Activated CD4-positive, alpha-beta T cell treated with anti-CD3 and anti-CD28 coated beads, Interleukin-2, amount 50 U/mL, for 1 hour (primary cell): Measurements from ENCODE around the gene F2RL1.
"Not testable (repeated sequence)": the region's sequence is repeated elsewhere in the genome, so short reads cannot be mapped to it uniquely, and the experiment has no call there.

Experiments
- DNase-seq: peaks from one replicate; pipeline ENCODE4 v3.0.0-alpha.2; 2020

The F2RL1 gene, protein sequence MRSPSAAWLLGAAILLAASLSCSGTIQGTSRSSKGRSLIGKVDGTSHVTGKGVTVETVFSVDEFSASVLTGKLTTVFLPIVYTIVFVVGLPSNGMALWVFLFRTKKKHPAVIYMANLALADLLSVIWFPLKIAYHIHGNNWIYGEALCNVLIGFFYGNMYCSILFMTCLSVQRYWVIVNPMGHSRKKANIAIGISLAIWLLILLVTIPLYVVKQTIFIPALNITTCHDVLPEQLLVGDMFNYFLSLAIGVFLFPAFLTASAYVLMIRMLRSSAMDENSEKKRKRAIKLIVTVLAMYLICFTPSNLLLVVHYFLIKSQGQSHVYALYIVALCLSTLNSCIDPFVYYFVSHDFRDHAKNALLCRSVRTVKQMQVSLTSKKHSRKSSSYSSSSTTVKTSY

DNA sequence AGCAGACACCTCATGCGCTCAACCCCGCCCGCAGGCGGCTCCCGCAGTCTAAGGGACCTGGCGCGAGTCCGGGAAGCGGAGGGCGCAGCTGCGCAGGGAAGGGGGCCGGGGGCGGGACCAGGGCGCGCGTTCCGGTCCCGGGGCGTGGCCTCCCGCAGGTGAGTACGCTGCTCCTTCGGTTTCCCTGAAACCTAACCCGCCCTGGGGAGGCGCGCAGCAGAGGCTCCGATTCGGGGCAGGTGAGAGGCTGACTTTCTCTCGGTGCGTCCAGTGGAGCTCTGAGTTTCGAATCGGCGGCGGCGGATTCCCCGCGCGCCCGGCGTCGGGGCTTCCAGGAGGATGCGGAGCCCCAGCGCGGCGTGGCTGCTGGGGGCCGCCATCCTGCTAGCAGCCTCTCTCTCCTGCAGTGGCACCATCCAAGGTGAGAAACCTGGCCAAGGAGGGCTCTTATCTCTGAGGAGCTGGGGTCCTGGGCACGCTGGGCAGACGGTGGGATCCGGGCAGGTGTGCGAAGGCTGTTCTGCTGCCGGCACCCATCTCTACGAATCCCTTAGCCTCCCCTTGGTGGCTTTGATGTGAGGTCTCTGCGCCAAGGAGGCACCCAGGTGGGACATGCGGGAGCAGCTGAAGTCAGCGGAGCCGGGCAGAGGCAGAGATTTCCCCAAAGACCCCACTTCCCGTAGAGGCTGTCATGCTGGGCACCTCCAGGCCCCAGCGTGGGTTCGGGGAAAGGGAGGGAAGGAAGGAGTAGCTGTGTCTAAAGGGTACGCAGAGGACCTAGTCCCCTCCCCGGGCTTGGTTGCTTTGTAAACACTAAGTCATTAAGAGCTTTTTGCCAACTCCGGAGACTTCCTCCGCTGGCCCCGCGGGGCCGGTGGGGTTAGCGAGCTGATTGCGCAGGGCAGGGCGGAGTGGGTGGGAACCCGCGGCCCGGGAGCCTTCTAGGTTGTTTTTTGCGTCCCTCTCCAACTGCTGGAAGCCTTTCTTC, at the start of gene F2RL1:
Gene F2RL1 (plus strand): TSS at position 187 of the 988 bp plus-strand sequence. CDS start 153 bp downstream, at position 340.
- peak; percentile 51 for DNase-seq

DNA sequence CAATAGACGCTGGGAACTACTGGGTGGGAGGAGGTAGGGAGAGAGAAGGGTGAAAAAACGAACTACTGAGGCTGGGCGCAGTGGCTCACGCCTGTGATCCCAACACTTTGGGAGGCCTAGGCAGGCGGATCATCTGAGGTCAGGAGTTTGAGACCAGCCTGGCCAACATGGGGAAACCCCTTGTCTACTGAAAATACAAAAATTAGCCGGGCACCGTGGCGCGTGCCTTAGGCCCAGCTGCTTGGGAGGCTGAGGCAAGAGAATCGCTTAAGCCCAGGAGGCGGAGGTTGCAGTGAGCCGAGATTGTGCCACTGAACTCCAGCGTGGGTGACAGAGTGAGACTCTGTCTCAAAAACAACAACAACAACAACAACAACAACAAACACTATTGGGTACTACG, 47.8 kb upstream of the F2RL1 start:
- DNase-seq, result not testable (repeated sequence)

DNA sequence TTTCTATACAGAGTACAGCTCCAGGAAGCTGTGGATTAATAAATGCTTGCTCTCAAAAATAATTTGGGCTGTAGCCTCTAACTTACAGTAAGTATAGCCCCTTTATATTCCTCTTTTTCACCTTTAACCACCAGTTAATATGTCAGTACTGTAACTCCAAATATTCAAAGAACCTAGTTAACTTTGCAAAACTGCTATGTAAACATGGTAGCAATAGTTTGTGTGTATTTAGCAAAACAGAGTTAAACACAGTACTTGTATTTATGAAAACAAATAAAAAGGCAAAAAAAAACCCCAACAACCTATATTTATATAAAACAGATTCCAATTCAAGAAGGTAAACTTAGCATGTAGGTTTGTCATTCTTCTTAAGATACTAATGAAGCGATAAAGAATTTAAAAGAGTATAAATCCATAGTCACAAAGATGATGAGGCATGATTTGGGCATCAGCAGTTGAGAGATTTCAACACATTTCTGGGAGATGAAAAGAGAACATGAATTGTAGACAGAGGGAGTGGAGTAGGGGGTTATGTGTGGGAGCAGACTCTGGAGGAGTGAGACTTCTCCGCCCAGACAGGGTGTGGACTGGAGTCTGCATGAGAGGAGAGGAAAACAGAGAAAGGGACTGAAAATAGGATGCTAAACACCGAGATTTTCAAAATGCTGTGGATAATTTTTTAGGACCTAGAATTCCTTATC, 47.0 kb upstream of the F2RL1 start:
- no peak for DNase-seq

DNA sequence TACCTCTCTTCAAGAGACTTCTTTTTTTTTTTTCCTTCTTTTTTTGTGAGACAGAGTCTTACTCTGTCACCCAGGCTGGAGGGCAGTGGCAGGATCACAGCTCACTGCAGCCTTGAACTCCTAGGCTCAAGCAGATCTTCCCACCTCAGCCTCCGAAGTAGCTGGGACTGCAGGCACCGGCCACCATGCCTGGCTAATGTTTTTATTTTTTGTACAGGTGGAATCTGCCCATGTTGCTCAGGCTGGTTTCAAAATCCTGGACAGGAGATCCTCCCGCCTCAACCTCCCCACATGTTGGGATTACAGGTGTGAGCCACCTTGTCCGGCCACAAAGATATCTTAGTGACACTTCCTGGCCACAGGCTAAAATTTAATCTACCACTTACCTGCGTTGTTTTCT, 42.9 kb upstream of the F2RL1 start:
- no peak for DNase-seq

DNA sequence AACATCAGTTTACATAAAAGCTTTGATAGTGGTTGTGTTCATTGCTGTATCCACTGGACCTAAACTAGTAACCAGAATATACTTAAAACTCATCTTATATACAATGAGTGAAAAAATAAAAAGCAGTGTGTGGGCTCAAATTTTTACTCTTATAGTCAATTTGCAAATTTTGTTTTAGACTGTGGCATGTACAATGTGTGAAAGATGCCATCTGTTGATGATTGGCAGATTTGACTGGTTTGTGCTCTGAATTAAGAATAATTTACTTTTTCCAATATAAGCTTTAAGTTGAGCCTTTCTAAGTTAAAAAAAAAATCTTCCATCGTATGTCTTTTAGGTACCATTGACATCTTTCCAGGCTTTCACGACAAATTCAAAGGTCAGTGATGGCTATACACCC, 42.4 kb upstream of the F2RL1 start:
- no peak for DNase-seq

DNA sequence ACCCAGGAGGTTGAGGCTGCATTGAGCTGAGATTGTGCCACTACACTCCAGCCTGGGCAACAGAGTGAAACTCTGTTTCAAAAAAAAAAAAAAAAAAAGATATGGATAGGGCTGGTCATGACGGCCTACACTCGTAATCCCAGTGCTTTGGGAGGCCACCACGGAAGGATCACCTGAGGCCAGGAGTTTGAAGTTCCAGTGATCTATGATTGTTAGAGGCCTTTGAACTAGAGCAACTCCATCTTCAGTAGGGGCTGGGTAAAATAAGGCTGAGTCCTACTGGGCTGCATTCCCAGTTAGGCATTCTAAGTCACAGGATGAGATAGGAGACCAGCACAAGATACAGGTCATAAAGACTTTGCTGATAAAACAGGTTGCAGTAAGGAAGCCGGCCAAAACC, 38.2 kb upstream of the F2RL1 start:
- DNase-seq, result not testable (repeated sequence)

DNA sequence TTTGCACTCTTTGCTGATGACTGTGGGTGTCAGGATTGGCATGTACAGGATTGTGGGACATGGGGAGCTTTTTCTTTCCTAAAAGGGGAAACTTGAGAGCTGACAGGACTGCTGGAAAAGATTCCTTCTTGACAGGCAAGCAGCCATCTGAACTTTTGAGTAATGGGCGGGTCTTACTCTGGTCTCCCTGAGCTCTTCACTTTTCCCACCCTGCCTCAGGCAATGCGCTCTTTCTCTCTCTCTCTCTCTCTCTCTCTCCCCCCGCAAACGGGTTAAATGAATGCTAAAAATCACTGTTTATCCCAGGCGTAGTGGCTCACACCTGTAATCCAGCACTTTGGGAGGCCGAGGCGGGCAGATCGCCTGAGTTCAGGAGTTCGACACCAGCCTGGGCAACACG, 37.1 kb upstream of the F2RL1 start:
- no peak for DNase-seq

DNA sequence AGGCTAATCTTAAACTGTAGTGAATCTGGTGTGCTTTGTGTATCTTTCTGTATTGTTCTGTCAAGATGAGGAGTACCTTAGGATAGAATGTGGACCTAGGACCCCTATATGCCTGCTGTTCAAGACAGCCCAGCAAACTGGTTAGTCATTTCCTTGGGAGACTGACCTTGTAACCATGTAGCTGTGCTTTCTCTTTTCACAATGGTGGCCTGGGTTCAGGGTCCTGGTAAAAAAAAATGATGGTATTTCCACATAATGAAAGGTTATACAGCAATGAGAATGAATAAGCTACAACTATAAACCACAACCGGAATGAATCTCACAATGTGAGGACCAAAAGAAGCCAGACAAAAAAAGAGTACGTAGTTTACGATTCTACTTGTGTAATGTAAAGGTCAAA, 36.4 kb upstream of the F2RL1 start:
- no peak for DNase-seq

DNA sequence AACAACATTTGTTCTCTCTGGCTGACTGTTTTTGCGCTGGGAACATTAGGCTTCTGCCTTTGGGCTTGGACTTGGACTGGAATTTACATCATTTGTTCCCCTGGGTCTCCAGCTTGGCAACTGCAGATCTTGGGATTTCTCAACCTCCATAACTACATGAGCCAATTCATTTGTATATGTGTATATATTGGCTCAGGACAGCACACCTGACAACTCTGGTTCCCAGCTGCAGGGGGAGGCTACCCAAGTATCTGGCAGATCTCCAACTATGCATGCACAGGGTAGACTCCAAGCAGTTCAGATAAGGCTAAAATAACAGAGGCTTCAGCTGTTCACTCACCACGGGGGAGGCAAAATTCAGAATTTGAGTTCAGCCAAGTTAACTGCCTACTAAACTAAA, 31.6 kb upstream of the F2RL1 start:
- DNase-seq, result no peak

DNA sequence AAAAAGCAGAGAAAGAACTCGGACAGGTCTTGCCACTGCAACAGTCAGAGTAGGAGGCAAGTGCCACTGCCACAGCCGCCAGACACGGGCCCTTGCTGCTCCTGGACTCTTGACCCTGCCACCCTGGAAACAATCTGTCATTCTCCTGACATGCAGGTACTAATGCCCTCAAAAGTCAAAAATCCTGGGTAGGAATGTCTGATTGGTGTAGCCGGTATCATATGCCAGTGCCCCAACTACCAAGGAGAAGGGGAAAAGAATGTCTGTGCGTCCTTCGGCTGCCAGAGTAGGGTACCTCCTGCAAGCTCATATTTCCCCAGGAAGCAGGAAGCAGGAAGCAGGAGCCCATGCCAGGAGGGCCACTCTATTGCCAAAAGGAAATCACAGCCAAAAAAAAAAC, 30.5 kb upstream of the F2RL1 start:
- DNase-seq, result no peak

DNA sequence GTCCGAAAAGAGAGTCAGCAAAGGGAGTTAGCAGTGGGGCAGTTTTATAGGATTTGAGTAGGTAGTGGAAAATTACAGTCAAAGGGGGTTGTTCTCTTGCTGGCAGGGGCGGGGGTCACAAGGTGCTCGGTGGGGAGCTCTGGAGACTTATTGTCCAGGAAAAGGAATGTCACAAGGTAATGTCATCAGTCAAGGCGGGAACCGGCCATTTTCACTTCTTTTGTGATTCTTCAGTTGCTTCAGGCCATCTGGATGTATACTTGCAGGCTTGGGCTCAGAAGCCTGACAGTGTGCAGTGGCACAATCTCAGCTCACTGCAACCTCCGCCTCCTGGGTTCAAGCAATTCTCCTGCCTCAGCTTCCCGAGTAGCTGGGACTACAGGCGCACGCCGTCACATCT, 29.6 kb upstream of the F2RL1 start:
- not testable (repeated sequence) for DNase-seq

DNA sequence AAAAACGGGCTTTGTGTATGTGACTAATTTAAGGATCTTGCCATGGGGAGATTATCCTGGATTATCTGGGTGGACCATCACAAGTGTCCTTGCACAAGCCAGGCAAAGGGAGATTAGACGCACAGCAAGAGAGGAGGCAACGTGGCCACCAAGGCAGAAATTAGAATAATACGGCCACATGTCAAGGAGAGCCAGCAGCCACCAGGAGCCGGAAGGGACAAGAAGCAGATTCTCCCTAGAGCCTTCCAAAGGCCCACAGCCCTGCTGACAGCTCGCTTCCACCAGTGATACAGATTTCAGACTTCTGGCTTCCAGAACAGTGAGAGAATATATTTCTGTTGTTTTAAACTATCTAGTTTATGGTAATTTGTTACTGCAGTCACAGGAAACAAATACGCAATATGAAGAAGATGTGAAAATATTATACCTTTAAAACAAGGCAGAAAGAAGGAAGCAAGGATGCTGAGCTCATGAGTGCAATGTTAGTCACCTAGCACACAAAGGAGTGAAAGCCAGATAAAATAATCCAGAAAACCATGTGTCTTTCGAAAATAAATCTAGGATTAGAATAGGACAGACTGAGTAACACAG, 28.7 kb upstream of the F2RL1 start:
- no peak for DNase-seq

DNA sequence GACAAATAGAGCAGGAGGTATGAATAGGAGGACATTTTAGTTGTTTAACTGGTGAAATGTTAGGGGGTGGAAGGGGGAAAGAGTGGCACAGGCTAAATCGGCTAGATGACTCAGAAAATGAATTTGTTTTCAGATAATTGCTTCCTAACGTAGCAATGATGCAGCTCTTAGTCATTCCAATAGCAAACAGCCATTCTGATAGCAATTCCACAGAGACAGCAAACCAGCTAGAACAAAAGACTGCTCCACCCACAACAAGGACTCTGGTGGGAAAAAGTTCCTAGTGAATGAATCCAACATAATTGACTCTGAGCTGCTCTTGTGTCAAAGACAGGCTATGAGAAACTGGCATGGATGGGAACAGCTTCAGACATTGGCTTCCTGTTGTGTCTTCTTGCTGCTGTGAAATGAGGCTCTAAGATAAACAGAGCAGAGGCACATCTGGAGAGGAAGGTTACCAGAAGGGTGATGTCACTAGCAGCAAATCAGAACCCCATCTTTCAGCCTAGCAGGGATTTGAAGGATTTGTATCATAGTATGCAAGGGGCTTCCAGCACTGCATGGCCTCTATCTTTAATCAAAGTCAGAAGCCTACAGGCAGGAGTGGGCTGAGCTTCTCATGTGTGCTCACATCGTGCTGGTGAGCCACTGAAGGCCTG, 28.1 kb upstream of the F2RL1 start:
- no peak for DNase-seq

DNA sequence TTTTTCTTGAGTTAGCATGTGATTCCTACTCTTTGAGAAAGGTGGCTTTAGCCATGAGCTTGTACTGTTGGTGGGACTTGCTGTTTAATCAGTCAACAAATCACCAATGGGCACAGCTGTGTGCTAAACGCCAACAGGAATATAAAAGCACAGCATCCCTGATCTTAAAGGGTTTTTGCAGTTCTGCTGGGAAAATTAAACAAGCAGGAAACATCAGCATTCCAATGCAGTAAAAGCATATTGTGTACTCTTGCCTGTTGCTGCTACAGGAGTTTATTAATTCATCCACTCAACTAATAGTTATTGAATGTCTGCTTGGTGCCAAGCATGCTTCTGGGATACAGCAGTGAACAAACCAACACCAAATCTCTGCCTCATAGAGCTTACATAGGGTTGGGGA, 27.4 kb upstream of the F2RL1 start:
- no peak for DNase-seq

DNA sequence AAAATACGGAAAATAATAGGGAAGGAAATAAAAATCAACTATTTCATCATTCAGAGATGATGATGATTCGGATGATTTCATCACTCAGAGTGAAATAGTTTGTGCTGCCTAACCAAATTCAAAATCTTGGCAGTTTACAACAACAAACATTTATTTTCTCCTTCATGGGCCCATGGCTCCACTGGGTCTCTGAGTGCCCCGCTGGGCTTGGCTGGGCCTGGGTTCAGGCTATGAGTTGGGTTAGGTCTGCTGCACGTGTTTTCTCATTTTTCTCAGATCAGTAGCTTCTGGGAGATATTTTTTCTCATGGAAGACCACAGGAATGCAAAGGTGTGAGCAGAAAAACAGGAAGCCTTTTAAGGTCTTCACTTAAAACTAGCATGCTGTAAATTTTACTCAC, 24.0 kb upstream of the F2RL1 start:
- no peak for DNase-seq

DNA sequence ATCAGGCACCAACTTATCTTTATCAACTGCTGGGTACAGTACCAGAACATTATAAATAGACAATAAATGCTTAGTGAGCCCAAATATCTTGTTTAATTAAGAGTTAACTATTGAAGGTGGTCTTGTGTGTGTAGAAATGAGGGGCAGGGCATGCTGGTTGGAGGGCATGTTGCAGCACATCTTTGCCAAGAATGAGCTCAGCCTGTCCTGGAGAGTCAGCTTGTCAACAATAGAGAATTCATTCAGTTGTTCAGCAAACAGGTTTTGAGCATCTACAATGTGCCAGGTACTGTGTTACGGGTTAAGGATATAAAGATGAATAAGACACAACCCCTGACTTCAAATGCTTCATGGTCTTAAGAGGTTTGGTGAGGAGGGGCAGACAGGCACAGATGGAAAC, 19.2 kb upstream of the F2RL1 start:
- no peak for DNase-seq

DNA sequence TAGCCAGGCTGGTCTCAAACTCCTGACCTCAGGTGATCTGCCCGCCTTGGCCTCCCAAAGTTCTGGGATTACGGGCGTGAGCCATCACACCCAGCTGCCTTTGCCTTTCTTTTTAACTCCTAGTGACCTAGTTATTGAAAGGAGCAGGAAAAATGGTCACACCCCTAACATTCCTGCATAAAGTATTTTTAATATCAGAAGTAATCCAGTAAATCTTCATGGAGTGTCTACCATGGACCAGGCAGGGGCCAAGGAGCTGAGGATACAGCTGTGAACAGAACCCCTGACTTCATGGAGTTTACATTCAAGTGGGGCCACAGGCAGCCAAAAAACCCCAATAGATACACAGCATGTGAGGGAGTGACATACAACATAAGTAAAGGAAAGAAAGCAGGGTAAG, 18.3 kb upstream of the F2RL1 start:
- DNase-seq, result no peak

DNA sequence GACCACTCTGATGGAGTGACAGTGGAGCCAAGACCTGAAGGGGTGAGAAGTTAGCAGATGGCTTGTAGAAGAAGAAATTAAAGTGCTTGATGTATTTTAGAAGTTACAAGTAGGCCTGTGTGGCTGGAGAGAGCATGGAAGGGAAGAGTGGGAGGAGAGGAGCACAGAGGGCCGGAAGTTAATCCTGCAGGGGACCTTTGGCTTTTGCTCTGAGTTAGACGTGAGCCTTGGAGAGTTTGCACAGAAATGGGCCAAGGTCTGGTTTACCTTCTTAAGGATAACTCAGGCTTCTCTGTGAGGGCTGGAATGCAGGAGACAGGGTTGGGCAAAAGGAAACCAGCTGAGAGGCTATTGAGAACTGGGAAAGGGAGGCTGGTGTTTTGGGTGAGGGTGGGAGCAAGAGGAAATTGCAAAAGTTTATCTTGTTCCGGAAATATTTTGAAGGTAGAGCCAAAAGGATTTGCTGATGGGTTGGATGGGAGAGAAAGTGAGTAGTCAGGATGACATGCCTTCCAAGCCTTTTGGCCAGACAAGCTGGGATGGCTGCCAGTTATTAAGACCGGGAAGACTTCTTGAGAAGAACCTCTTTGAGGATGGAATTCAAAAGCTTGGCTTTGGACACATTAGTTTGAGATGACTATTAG, 17.5 kb upstream of the F2RL1 start:
- DNase-seq, result no peak

DNA sequence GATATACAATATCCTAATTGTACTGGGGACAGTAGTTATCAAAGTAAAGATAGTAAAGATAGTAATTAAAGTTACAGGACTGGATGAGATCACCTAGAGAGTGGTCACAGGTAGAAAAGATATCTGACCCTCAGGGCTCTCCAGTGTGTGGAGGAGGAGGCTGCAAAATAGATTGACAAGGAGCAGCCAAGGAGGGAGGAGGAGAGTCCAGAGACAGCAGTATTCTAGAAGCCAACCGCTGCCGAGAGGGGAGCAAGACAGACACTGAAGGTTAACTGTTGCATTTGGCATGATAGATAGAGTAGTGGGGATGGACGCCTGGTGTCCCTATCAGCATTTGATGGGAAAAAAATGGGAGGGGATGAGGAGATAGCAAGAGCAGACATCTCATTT, 17.0 kb upstream of the F2RL1 start:
- no peak for DNase-seq

DNA sequence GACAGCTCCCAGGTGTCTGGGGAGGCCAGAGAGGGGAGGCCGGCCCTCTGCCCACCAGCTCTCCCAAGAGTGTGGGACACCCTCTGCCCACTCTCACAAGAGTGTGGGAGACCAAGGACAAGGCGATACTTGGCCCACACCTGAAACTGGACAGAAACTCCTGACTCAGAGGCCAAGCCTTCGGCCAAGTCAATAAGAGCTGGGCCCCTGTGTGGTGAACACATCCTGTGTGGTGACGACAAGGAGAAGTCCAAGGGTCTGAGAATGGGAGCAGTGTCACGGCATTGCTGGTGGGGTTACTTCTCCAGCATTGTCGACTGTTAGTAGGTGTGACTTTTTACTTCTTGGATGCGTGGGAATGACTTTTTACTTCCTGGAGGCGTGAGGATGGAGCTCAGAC, 14.6 kb upstream of the F2RL1 start:
- no peak for DNase-seq

DNA sequence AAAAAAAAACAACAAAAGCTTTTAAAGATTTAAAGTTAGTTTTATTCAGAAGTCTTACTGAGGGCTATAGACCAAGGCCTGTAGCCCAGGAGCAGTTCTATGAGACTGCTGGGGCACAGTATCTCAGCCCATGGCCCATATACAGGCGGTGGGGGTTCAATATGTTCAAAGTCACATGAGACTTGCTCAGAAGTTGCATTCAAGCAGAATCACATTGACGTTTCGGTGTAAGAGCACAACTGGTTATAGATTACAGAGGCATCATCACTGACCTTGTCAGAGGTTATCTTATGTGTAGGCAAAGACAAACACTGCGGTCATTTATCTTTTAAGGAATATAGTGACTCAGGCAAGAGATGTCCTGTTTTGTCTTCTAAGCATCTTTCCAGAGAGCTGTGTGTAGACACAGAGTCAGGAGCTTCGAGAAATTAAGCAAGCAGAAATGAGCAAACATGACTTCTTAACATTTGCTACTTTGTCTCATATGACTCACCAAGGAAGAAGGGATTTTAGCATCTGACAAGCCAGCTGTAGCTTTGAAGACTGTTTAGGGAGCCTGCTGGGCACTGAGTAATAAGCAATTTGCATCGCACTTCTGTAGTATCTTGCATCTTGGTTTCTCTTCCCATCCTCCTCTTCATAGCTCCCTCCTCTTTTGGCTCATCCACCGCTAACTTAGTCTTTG, 12.9 kb upstream of the F2RL1 start:
- no peak for DNase-seq
